Gastroesophageal sphincter (tissue), 3 donors: Measurements from ENCODE around the gene PMAIP1.

Experiments used
- POLR2A ChIP-seq, 2 donors: fragments of 450-650 bp; IDR thresholded peaks; one replicate each; pipeline ENCODE4 v1.6.1; 2017; ENCODE audit warnings: antibody characterized with exemption in 2 of 2, mild to moderate bottlenecking in 2 of 2, moderate library complexity in 1 of 2
- POLR2AphosphoS5 ChIP-seq: sonication (generic); formaldehyde crosslinking; IDR thresholded peaks from one replicate; pipeline ENCODE4 v1.6.1; 2017; ENCODE audit warnings: antibody characterized with exemption
- TF ChIP-seq, protein P1 (sequence below), 4 experiments: fragments of 200-600 bp in 2 of 4; fragments of 450-650 bp in 2 of 4; sonication (generic) in 1 of 4; IDR thresholded peaks; one replicate each; pipeline ENCODE4 v1.5.1; 2017 to 2019; ENCODE audit warnings: antibody characterized with exemption in 4 of 4, mild to moderate bottlenecking in 2 of 4, moderate library complexity in 2 of 4

GRCh38 chr18:59861963-59862819 lies 37.6 kb upstream of the PMAIP1 start:
- TF ChIP-seq, protein P1, sequence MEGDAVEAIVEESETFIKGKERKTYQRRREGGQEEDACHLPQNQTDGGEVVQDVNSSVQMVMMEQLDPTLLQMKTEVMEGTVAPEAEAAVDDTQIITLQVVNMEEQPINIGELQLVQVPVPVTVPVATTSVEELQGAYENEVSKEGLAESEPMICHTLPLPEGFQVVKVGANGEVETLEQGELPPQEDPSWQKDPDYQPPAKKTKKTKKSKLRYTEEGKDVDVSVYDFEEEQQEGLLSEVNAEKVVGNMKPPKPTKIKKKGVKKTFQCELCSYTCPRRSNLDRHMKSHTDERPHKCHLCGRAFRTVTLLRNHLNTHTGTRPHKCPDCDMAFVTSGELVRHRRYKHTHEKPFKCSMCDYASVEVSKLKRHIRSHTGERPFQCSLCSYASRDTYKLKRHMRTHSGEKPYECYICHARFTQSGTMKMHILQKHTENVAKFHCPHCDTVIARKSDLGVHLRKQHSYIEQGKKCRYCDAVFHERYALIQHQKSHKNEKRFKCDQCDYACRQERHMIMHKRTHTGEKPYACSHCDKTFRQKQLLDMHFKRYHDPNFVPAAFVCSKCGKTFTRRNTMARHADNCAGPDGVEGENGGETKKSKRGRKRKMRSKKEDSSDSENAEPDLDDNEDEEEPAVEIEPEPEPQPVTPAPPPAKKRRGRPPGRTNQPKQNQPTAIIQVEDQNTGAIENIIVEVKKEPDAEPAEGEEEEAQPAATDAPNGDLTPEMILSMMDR (IDR thresholded peaks at IDR 0.05) = no peak
- TF ChIP-seq POLR2AphosphoS5 = no peak
- TF ChIP-seq POLR2A (IDR thresholded peaks at IDR 0.05) = no peak
